Fibroblast of lung (primary cell): ENCODE results near the gene PKD1. TPM values are rescaled to one million over a fixed set of nuclear protein-coding genes. Genes with fewer than 3 reads are reported as not detected.
"Not testable (repeated sequence)": the region's sequence is repeated elsewhere in the genome, so short reads cannot be mapped to it uniquely, and the experiment has no call there.

Experiments
- DNase-seq, 2 donors: peaks; one replicate each; pipeline versions ENCODE4 v3.0.0 to v3.0.0-alpha.2; 2010; ENCODE audit warnings: low read depth in 2 of 2
- H2AFZ ChIP-seq: 2 replicates; pipeline ENCODE4 v1.5.1; 2012; ENCODE audit warnings: low read length, control low read depth, inconsistent platforms
- H3K27ac ChIP-seq: 2 replicates; pipeline ENCODE4 v1.5.1; 2011; ENCODE audit warnings: low read length, control low read depth; ENCODE audit not compliant: insufficient read depth
- H3K27me3 ChIP-seq: 2 replicates; pipeline ENCODE4 v1.5.1; 2011; ENCODE audit warnings: mild to moderate bottlenecking, low read length; ENCODE audit not compliant: control insufficient read depth, insufficient read depth
- H3K36me3 ChIP-seq: 2 replicates; pipeline ENCODE4 v1.5.1; 2011; ENCODE audit warnings: low read length; ENCODE audit not compliant: control insufficient read depth, insufficient read depth
- H3K4me1 ChIP-seq: 2 replicates; pipeline ENCODE4 v1.5.1; 2011; ENCODE audit warnings: low read length; ENCODE audit not compliant: control insufficient read depth, insufficient read depth; ENCODE audit errors: extremely low read depth
- H3K4me2 ChIP-seq: 2 replicates; pipeline ENCODE4 v1.5.1; 2011; ENCODE audit warnings: low read length, control low read depth; ENCODE audit not compliant: insufficient read depth; ENCODE audit errors: extremely low read depth
- H3K4me3 ChIP-seq, 4 experiments: fragments of 200-600 bp in 1 of 4; sonication (generic) in 1 of 4; replicated peaks in 1 of 4; 2 replicates each; pipeline ENCODE4 v1.5.1; 2011 to 2016; ENCODE audit warnings: low read length in 4 of 4, low read depth in 3 of 4, mild to moderate bottlenecking in 3 of 4, control low read depth in 2 of 4, inconsistent platforms in 1 of 4, mixed read lengths in 1 of 4; ENCODE audit not compliant: insufficient read depth in 1 of 4; ENCODE audit errors: control extremely low read depth in 1 of 4
- H3K79me2 ChIP-seq: 2 replicates; pipeline ENCODE4 v1.5.1; 2012; ENCODE audit warnings: mild to moderate bottlenecking, low read length, inconsistent platforms; ENCODE audit not compliant: control insufficient read depth, insufficient read depth
- H3K9ac ChIP-seq: 2 replicates; pipeline ENCODE4 v1.5.1; 2011; ENCODE audit warnings: mild to moderate bottlenecking, low read length, control low read depth; ENCODE audit not compliant: insufficient read depth
- H3K9me3 ChIP-seq: 2 replicates; pipeline ENCODE4 v1.5.1; 2012; ENCODE audit warnings: low read depth, low read length; ENCODE audit not compliant: control insufficient read depth, insufficient read depth
- H4K20me1 ChIP-seq: 2 replicates; pipeline ENCODE4 v1.5.1; 2011; ENCODE audit warnings: low read length; ENCODE audit not compliant: control insufficient read depth, insufficient read depth; ENCODE audit errors: extremely low read depth
- EZH2 ChIP-seq: IDR thresholded peaks from 2 replicates; pipeline ENCODE4 v1.5.1; 2012; ENCODE audit warnings: low read length, control low read depth, mild to moderate bottlenecking; ENCODE audit errors: missing control alignments
- polyA plus RNA-seq, 2 donors: library from polyadenylated mRNA; depleted of rRNA in 1 of 2; stranded (reverse) in 1 of 2; unstranded in 1 of 2; fragments of >200 nt; gene quantifications; 2 replicates each; pipeline ENCODE4 v1.2.1, GENCODE V29; 2011 to 2012; ENCODE audit warnings: missing spikeins in 1 of 2
- total RNA-seq: library from RNA; depleted of rRNA; stranded (reverse); fragments of >200 nt; gene quantifications from 2 replicates; pipeline ENCODE4 v1.2.1, GENCODE V29; 2014
- TF ChIP-seq, protein P1 (sequence below), 2 donors: IDR thresholded peaks in 1 of 2; conservative IDR thresholded peaks in 1 of 2; 1 replicate in 1 of 2; 2 replicates in 1 of 2; pipeline ENCODE4 v1.5.1; 2011 to 2012; ENCODE audit warnings: low read length in 2 of 2, control low read depth in 1 of 2, inconsistent platforms in 1 of 2, low read depth in 1 of 2, mild to moderate bottlenecking in 1 of 2

PKD1 gene
- total and polyA plus RNA-seq, 2 donors (not counting 1 experiment from before 2014, with no cell fraction given), result 16.3 to 199 TPM

DNA sequence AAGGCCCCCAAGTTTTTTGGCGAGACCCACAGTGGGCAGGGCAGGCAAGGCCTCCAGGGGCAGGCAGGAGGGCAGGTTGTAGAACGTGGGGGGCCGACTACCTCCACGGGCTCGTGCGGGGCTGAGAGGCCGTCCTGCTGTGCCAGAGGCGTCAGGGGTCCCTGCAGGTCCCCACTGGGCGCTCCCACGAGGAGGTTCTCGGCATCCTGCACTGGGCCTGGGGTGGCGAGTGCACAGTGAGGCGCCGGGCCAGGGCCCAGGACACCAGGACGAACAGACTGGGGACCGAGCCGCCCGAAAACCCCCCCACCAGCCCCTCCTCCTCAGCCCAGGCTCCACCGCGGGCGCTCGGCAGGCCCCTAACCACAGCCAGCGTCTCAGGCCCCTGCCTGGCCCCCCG, 19.3 kb downstream of the PKD1 start:
- H3K4me3 ChIP-seq, H3K9me3 ChIP-seq, H3K27ac ChIP-seq, H3K4me2 ChIP-seq, H3K9ac ChIP-seq, H4K20me1 ChIP-seq, H3K4me1 ChIP-seq, H3K27me3 ChIP-seq, H2AFZ ChIP-seq, H3K36me3 ChIP-seq, DNase-seq, H3K79me2 ChIP-seq: not testable (repeated sequence)

GRCh38 chr16:2115591-2115973, 20.1 kb downstream of the PKD1 start:
- Histone ChIP-seq H3K9ac (no peak overlapping the region), H3K27me3 (no peaks in the 10 kb centered on the region), H3K27ac (no peak overlapping the region), H3K9me3 (no peaks in the 10 kb centered on the region), H3K4me2 (no peak overlapping the region), H3K36me3 (peaks cover 6% of the 10 kb centered on the region), H3K4me1 (no peaks in the 10 kb centered on the region), H2AFZ (no peak overlapping the region), H4K20me1 (no peaks in the 10 kb centered on the region), H3K4me3 (no peak overlapping the region), H3K79me2 (peaks cover 7% of the 10 kb centered on the region)
- no peak for DNase-seq
- no peak for TF ChIP-seq EZH2
- TF ChIP-seq, protein P1, sequence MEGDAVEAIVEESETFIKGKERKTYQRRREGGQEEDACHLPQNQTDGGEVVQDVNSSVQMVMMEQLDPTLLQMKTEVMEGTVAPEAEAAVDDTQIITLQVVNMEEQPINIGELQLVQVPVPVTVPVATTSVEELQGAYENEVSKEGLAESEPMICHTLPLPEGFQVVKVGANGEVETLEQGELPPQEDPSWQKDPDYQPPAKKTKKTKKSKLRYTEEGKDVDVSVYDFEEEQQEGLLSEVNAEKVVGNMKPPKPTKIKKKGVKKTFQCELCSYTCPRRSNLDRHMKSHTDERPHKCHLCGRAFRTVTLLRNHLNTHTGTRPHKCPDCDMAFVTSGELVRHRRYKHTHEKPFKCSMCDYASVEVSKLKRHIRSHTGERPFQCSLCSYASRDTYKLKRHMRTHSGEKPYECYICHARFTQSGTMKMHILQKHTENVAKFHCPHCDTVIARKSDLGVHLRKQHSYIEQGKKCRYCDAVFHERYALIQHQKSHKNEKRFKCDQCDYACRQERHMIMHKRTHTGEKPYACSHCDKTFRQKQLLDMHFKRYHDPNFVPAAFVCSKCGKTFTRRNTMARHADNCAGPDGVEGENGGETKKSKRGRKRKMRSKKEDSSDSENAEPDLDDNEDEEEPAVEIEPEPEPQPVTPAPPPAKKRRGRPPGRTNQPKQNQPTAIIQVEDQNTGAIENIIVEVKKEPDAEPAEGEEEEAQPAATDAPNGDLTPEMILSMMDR (conservative IDR thresholded peaks at IDR 0.05 in 1 of 2, IDR thresholded peaks at IDR 0.05 in 1 of 2; ENCODE audit: low read depth in 1 of 2, low read length in 2 of 2), result no peak

DNA sequence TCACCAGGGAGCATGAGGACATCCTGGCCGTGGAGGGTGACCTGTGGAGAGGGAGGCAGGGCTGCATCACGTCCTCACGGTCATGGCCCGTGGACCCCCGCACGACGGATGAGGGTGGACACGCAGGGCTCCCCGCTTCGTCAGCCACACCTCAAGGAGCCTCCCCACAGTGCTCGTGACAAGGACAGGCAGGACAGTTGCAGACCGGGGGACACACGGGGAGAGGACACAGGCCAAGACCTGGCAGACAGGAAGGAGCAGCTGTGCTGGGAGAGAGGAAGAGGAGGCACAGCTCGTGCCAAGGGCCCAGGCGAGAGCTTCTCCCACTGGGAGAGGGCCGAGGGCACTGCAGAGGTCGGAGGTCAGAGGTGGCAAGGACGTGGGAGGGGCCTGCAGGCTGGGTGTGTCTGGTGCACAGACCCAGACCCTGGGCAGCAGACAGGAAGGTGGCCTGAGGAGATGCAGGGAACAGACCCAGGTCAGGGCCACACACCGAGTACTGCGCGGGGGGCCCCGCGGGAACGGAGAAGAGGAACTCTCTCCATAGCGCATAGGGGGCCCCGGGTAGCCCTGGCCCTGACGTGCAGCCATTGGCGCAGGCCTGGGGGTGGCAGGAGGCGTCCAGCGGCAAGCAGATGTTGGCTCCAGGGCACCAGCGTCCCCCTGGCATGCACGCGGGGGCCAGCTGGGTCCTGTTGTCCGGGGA, 20.7 kb downstream of the PKD1 start:
- not testable (repeated sequence) for H3K4me3 ChIP-seq, H3K36me3 ChIP-seq, H3K4me1 ChIP-seq, H2AFZ ChIP-seq, H3K9ac ChIP-seq, H4K20me1 ChIP-seq, H3K4me2 ChIP-seq, H3K27me3 ChIP-seq, H3K79me2 ChIP-seq, H3K27ac ChIP-seq, H3K9me3 ChIP-seq, DNase-seq

GRCh38 chr16:2114225-2114624, 21.5 kb downstream of the PKD1 start:
- H3K36me3 ChIP-seq, result peaks cover 10% of the 10 kb centered on the region
- not testable (repeated sequence) for H3K4me2 ChIP-seq, H4K20me1 ChIP-seq, H3K4me1 ChIP-seq, H3K9me3 ChIP-seq, DNase-seq, H3K27me3 ChIP-seq, H3K4me3 ChIP-seq, H3K27ac ChIP-seq, H3K9ac ChIP-seq, H3K79me2 ChIP-seq, H2AFZ ChIP-seq

DNA sequence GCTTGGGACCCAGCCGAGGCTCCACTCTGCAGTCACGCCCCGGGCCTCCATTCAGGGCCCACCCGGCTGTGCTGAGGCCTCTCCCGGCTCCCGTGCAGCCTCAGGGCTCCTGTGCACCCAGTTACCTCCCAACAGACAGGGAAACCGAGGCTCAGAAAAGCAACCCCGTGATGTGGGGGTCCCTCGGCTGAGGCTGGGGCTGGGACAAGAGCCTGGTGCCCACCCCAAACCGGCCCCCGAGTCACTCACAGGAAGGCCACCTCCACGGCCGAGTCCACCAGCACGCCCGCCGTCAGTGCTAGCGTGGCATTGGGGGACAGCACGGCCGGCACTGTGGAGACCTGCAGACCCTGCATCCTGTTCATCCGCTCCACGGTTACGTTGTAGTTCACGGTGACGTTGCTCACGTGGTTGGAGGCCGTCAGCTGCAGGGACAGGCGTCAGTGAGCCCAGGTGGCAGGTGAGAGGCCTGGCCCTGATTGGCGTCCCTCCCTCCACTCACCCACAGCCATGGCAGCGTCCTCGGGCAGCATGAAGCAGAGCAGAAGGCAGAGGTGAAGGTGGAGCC, 23.1 kb downstream of the PKD1 start:
- not testable (repeated sequence) for DNase-seq, H4K20me1 ChIP-seq, H3K4me3 ChIP-seq, H3K27ac ChIP-seq, H3K79me2 ChIP-seq, H3K9ac ChIP-seq, H3K9me3 ChIP-seq, H3K4me2 ChIP-seq, H2AFZ ChIP-seq, H3K4me1 ChIP-seq, H3K27me3 ChIP-seq
- H3K36me3 ChIP-seq, result peaks cover 17% of the 10 kb centered on the region
